GM12874 (cell line): Measurements from ENCODE around the gene SLC25A42.

Source experiments
- TF ChIP-seq, protein P1 (sequence below): IDR thresholded peaks from 2 replicates; pipeline ENCODE4 v1.5.1; 2011; ENCODE audit warnings: low read depth, mild to moderate bottlenecking, control low read depth, low read length, moderate library complexity; ENCODE audit not compliant: insufficient read depth

The SLC25A42 gene, protein sequence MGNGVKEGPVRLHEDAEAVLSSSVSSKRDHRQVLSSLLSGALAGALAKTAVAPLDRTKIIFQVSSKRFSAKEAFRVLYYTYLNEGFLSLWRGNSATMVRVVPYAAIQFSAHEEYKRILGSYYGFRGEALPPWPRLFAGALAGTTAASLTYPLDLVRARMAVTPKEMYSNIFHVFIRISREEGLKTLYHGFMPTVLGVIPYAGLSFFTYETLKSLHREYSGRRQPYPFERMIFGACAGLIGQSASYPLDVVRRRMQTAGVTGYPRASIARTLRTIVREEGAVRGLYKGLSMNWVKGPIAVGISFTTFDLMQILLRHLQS

DNA sequence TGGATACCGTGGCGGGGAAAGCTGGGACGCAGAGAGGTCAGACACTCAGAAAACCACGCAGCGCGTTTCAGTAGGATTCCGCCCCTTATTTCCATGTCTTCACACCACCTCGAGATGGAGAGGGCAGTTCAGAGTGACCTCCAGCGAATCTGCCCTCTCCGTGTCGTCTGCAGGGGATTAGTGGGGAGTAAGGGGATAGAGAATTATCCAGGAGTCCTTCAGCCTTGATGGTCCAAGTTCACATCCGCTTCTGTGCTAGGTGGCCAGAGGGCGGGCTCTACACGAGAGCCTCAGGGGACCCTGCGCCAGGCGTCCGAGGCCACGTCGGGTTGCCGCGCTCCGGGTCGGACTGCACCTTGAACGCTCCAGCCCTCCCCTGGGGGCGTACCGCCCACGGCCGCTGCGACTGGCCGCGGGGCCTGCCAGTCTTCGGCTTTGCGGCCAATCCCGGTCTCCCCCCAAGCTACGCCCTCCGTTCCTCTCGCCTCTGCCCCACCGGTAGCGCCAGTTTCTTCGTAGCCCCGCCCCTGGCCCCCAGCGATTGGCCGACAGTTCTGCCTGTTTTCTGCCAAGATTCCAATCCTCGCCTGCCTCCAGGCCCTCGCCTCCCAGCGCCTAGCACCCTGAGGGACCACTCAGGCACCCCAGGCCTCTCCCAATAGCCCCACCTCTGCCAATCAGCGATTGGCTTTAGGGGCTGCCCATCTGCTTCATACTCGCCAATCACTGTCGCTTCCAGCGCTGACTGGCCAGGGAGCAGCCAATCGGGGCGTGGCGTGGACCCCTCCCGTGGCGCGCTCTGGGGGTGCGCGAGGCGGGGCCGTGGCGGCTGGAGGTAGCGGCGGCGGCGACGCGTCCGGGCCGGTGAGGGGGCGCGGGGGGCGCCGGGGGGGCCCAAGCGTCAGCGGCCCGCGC lies at the start of gene SLC25A42:
TSS of gene SLC25A42 (plus strand) at position 812 of the 915 bp plus-strand sequence. CDS start 32,131 bp downstream, outside the sequence.
- TF ChIP-seq, protein P1, sequence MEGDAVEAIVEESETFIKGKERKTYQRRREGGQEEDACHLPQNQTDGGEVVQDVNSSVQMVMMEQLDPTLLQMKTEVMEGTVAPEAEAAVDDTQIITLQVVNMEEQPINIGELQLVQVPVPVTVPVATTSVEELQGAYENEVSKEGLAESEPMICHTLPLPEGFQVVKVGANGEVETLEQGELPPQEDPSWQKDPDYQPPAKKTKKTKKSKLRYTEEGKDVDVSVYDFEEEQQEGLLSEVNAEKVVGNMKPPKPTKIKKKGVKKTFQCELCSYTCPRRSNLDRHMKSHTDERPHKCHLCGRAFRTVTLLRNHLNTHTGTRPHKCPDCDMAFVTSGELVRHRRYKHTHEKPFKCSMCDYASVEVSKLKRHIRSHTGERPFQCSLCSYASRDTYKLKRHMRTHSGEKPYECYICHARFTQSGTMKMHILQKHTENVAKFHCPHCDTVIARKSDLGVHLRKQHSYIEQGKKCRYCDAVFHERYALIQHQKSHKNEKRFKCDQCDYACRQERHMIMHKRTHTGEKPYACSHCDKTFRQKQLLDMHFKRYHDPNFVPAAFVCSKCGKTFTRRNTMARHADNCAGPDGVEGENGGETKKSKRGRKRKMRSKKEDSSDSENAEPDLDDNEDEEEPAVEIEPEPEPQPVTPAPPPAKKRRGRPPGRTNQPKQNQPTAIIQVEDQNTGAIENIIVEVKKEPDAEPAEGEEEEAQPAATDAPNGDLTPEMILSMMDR = no peak

DNA sequence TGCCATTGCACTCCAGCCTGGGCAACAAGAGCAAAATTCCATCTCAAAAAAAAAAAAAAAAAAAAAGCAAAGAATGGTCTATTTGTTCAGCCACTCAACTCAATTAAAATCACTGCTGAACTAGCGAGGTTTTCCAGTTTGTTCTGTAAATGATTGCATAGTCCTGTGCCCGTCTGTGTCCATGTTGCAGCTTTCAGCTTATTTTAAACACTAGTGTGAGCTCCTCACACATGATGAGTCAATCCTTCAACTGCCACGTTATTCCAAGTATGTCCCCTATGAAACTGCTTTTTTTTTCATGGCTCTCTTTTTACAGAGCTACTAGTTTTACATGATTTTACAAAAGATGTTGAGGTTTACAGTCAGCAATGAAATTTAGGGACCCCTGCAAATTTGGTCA lies 42.7 kb upstream of the SLC25A42 start:
- TF ChIP-seq, protein P1 = no peak

DNA sequence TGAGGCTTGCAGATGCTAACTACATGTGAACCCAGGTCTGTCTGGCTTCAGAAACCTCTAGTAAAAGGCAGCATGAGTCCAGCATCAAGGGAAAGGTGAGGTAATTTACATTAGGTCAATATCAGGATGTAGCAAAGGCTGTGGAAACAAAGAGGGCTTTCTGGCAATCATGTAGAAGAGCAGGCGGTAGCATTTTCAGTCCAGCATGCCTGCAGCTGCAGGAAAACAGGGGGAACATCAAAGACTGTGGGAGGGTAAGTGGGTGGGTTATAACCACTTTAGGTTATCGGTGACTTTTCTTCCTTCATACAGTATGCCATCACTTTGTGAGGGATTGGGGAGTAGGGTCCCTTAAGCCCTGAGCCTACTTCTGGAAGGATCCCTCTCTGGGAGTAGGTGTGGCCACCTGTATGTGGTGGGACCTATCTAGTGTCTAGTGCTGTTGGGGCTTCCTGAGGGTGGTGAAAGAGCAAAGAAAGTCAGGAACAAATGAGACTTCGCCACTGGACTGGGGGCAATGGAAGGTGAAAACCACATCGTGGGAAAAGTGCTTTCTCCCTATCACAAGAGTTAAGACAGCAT lies 41.3 kb upstream of the SLC25A42 start:
- TF ChIP-seq, protein P1 = no peak

DNA sequence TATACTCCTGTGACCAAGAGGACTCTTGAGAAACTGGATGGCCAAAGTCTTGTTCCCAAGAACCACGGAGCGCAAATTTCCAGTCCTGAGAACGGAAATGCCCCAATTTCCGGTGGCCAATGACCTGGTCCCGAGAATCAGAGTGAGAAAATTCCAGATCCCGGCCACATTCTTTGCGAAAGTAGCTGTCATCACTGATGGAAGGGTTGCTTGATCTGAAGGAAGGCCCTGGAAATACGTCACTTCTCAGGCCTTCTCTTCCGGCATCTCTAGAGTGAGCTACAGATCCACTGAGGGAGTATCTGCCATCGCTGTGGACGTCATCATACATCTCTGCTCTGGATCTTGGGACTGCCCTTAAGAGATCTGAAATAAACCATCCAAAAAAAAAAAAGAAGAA lies 37.9 kb upstream of the SLC25A42 start:
- TF ChIP-seq, protein P1 = no peak

DNA sequence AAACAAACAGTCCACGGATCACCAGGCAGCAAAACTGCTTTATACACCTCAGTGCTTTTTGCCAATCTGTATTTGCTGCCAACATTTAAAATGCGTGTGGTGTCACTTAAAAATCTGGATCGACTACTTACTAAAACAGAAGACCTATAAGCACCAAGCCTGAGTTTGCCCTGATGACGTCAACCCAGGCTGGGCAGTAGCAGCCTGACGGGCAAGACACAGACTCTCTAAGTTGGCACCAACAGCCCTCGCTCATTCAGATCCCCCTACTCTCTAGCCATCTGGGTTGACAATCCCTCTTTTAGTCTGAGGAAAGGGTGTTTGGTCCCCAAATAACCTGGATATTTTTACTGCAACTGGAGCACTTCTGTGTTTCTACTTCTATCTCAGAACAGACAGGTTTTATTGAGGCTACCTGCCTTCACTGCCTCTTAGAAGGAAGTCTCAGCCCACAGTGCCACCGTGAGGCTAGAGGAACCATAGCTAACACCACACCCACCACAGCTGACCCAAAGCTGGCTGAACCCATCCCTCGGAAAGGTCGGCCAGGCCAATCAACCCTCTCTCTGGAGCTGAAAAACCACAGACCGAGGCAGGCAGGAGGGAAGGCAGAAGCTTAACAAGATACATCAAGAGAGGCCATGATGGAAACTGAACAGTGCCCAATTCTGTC lies 37.4 kb upstream of the SLC25A42 start:
- TF ChIP-seq, protein P1 = 0 out of 2 replicates have a peak, but pooled peaks have one; percentile 1

DNA sequence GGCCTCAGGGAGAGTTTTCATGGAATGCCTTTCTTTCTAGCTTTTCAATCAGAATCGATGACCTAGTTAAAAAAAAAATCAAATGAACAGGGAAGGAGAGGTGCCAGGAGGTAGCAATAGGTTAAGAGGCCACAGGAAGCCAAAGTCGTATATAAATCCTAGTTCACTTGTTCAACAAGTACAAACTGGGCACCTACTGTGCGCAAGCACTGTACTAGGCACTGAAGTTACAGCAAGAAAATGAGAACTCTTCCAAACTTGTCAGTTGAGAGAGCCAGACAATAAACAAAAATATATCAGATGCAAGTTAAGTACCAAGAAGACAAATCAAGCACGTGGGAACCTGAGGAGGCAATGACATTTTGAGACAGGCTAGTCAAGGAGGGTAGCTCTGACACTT lies 36.6 kb upstream of the SLC25A42 start:
- TF ChIP-seq, protein P1 = no peak
